ENCODE results near the gene MED7. TPM values are rescaled to one million over a fixed set of nuclear protein-coding genes. Genes with fewer than 3 reads are reported as not detected.

The MED7 gene
- total and polyA plus RNA-seq, 2 of the 13 experiments (the other 11 are each of a cell fraction or from before 2014, with no cell fraction given): 9.2 to 9.4 TPM

GRCh38 chr5:157159209-157159751 is 16.6 kb upstream of the MED7 start:
- 33% methylated on average over 6 of the region's 6 CpGs for WGBS (ENCODE audit: low lambda C conversion rate)
- Histone ChIP-seq H3K4me2 (ENCODE audit: low read depth, low read length) (no peak overlapping the region), H3K27ac (ENCODE audit: extremely low read length, insufficient read depth, low read length) (no peak overlapping the region), H3K4me3 (replicated peaks in 1 of 3; ENCODE audit: insufficient read depth in 1 of 3, low read depth in 2 of 3, low read length in 3 of 3) (no peak overlapping the region), H3K9me3 (ENCODE audit: low read length) (no peaks in the 10 kb centered on the region), H2AFZ (ENCODE audit: low read length) (no peak overlapping the region), H3K27me3 (ENCODE audit: control insufficient read depth in 1 of 2, insufficient read depth in 2 of 2, low read length in 2 of 2) (peaks cover 0 to 11% of the 10 kb centered on the region in 2 experiments; a peak in 3 of 5 replicates), H3K9ac (ENCODE audit: insufficient read depth, low read depth, low read length) (no peak overlapping the region), H3K4me1 (ENCODE audit: insufficient read depth, low read length) (no peaks in the 10 kb centered on the region), H4K20me1 (ENCODE audit: insufficient read depth, low read length) (no peaks in the 10 kb centered on the region), H3K79me2 (ENCODE audit: insufficient read depth, low read length) (no peaks in the 10 kb centered on the region), H3K36me3 (replicated peaks in 1 of 2; ENCODE audit: control insufficient read depth in 1 of 2, insufficient read depth in 2 of 2, low read length in 2 of 2) (no peaks in the 10 kb centered on the region)
- no peak for ATAC-seq
- in situ Hi-C loops (cut with HindIII; ENCODE audit: extremely low pct_ligation_motif_present, low pct_unique_long_range_greater_than_20kb) (no loop called here), intact Hi-C loops (cut with micrococcal nuclease; ENCODE audit: unreplicated experiment) (no loop called here)
- no peak for FAIRE-seq
- ChIA-PET CTCF (ENCODE audit: low intra/inter-chr PET ratio, low total read pairs) (no interaction called here), POLR2A (no interaction called here)
- TF ChIP-seq ZIK1 (CRISPR knock-in tag; IDR thresholded peaks at IDR 0.05; ENCODE audit: borderline replicate concordance, low read depth) (no peak), RFX1 (IDR thresholded peaks at IDR 0.05) (0 out of 2 replicates have a peak, but pooled peaks have one; percentile 10)
- no peak for DNase-seq (ENCODE audit: low spot score)
- BruUV-seq (replicated peaks): no TSS peak

DNA sequence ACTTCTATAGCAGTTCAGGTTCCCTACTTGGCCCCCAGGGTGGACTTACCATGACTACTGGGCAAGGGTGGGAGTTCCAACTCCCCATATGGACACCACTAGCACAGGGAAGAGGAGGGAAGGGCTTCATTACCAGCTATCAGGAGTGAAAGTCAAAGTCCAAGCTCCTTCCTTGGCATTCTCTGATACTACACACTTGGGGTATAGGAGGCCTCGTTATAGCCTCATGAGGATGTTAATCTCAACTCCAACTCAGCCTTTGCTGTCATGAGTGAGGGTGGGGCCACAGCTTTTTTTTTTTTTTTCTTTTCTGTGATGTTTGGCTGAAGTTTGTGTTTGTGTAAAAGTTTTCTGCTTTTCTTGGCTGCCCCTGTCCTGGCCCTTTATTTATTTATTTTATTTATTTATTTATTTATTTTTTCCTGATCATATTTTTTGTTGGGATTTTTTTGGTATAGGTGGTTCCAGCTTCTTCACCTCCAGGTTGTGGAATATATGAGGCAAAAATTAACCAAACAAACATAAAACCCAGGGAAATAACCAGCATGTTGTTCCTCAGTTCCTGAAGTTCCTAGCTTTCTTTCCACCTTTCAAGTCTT is 14.7 kb upstream of the MED7 start:
- 0% methylated on average over 1 of the region's 1 CpG for WGBS (ENCODE audit: low lambda C conversion rate)
- Histone ChIP-seq H3K79me2 (ENCODE audit: insufficient read depth, low read length) (no peaks in the 10 kb centered on the region), H4K20me1 (ENCODE audit: insufficient read depth, low read length) (no peaks in the 10 kb centered on the region), H3K4me3 (replicated peaks in 1 of 3; ENCODE audit: insufficient read depth in 1 of 3, low read depth in 2 of 3, low read length in 3 of 3) (no peak overlapping the region), H3K27me3 (ENCODE audit: control insufficient read depth in 1 of 2, insufficient read depth in 2 of 2, low read length in 2 of 2) (peaks cover 0 to 11% of the 10 kb centered on the region in 2 experiments; a peak in 3 of 5 replicates), H3K9me3 (ENCODE audit: low read length) (no peaks in the 10 kb centered on the region), H3K9ac (ENCODE audit: insufficient read depth, low read depth, low read length) (no peak overlapping the region), H2AFZ (ENCODE audit: low read length) (no peak overlapping the region), H3K27ac (ENCODE audit: extremely low read length, insufficient read depth, low read length) (no peak overlapping the region), H3K4me1 (ENCODE audit: insufficient read depth, low read length) (no peaks in the 10 kb centered on the region), H3K36me3 (replicated peaks in 1 of 2; ENCODE audit: control insufficient read depth in 1 of 2, insufficient read depth in 2 of 2, low read length in 2 of 2) (no peaks in the 10 kb centered on the region), H3K4me2 (ENCODE audit: low read depth, low read length) (no peak overlapping the region)
- FAIRE-seq (no peak), ATAC-seq (no peak), DNase-seq (ENCODE audit: low spot score) (no peak)
- no TSS peak for BruUV-seq (replicated peaks)
- intact Hi-C loops (cut with micrococcal nuclease; ENCODE audit: unreplicated experiment): no loop called here
- POLR2A ChIA-PET: no interaction called here
- in situ Hi-C loops (cut with HindIII; ENCODE audit: extremely low pct_ligation_motif_present, low pct_unique_long_range_greater_than_20kb): no loop called here
- CTCF ChIA-PET (ENCODE audit: low intra/inter-chr PET ratio, low total read pairs): no interaction called here
- TF ChIP-seq ZNF251 (CRISPR knock-in tag; IDR thresholded peaks at IDR 0.05): no peak
- no peak for TF ChIP-seq ZBTB20 (CRISPR knock-in tag; IDR thresholded peaks at IDR 0.05; ENCODE audit: borderline replicate concordance, low read depth)
- TF ChIP-seq ZNF776 (CRISPR knock-in tag; IDR thresholded peaks at IDR 0.05): no peak
- TF ChIP-seq, protein P1, sequence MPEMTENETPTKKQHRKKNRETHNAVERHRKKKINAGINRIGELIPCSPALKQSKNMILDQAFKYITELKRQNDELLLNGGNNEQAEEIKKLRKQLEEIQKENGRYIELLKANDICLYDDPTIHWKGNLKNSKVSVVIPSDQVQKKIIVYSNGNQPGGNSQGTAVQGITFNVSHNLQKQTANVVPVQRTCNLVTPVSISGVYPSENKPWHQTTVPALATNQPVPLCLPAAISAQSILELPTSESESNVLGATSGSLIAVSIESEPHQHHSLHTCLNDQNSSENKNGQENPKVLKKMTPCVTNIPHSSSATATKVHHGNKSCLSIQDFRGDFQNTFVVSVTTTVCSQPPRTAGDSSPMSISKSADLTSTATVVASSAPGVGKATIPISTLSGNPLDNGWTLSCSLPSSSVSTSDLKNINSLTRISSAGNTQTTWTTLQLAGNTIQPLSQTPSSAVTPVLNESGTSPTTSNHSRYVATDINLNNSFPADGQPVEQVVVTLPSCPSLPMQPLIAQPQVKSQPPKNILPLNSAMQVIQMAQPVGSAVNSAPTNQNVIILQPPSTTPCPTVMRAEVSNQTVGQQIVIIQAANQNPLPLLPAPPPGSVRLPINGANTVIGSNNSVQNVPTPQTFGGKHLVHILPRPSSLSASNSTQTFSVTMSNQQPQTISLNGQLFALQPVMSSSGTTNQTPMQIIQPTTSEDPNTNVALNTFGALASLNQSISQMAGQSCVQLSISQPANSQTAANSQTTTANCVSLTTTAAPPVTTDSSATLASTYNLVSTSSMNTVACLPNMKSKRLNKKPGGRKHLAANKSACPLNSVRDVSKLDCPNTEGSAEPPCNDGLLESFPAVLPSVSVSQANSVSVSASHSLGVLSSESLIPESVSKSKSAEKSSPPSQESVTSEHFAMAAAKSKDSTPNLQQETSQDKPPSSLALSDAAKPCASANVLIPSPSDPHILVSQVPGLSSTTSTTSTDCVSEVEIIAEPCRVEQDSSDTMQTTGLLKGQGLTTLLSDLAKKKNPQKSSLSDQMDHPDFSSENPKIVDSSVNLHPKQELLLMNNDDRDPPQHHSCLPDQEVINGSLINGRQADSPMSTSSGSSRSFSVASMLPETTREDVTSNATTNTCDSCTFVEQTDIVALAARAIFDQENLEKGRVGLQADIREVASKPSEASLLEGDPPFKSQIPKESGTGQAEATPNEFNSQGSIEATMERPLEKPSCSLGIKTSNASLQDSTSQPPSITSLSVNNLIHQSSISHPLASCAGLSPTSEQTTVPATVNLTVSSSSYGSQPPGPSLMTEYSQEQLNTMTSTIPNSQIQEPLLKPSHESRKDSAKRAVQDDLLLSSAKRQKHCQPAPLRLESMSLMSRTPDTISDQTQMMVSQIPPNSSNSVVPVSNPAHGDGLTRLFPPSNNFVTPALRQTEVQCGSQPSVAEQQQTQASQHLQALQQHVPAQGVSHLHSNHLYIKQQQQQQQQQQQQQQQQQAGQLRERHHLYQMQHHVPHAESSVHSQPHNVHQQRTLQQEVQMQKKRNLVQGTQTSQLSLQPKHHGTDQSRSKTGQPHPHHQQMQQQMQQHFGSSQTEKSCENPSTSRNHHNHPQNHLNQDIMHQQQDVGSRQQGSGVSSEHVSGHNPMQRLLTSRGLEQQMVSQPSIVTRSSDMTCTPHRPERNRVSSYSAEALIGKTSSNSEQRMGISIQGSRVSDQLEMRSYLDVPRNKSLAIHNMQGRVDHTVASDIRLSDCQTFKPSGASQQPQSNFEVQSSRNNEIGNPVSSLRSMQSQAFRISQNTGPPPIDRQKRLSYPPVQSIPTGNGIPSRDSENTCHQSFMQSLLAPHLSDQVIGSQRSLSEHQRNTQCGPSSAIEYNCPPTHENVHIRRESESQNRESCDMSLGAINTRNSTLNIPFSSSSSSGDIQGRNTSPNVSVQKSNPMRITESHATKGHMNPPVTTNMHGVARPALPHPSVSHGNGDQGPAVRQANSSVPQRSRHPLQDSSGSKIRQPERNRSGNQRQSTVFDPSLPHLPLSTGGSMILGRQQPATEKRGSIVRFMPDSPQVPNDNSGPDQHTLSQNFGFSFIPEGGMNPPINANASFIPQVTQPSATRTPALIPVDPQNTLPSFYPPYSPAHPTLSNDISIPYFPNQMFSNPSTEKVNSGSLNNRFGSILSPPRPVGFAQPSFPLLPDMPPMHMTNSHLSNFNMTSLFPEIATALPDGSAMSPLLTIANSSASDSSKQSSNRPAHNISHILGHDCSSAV (CRISPR knock-in tag; IDR thresholded peaks at IDR 0.05; ENCODE audit: borderline replicate concordance): no peak
- TF ChIP-seq TBL1XR1 (IDR thresholded peaks at IDR 0.05; ENCODE audit: borderline replicate concordance, low read length, partially characterized antibody): no peak
- TF ChIP-seq HCFC1 (IDR thresholded peaks at IDR 0.05; ENCODE audit: low read depth, low read length): no peak
- no peak for TF ChIP-seq ZNF101 (CRISPR knock-in tag; IDR thresholded peaks at IDR 0.05; ENCODE audit: borderline replicate concordance, low read depth)
